HepG2 (cell line): Measurements from ENCODE around the gene ZNF17. TPM values are rescaled to one million over a fixed set of nuclear protein-coding genes. Genes with fewer than 3 reads are reported as not detected.

Experiments used
- ARNTL ChIP-seq: sonication (generic); formaldehyde crosslinking; IDR thresholded peaks from 2 replicates; pipeline ENCODE4 v1.4.0; 2020; ENCODE audit warnings: mild to moderate bottlenecking, missing genetic modification reagents
- ATF4 ChIP-seq, 2 experiments: fragments of 450-650 bp in 1 of 2; sonication (generic) in 1 of 2; formaldehyde crosslinking; IDR thresholded peaks; 2 replicates each; pipeline versions ENCODE4 v1.5.0 to v1.8.0; 2020 to 2022; ENCODE audit warnings: mild to moderate bottlenecking in 1 of 2, missing genetic modification reagents in 1 of 2
- CBFB ChIP-seq: sonication (generic); formaldehyde crosslinking; IDR thresholded peaks from 2 replicates; pipeline ENCODE4 v1.4.0; 2020; ENCODE audit warnings: missing genetic modification reagents
- DMAP1 ChIP-seq: IDR thresholded peaks from 2 replicates; pipeline ENCODE4 v1.6.1; 2016
- MXI1 ChIP-seq: IDR thresholded peaks from 3 replicates; pipeline ENCODE4 v1.6.1; 2012; ENCODE audit warnings: low read depth, low read length, inconsistent platforms, borderline replicate concordance
- PATZ1 ChIP-seq: sonication (generic); formaldehyde crosslinking; IDR thresholded peaks from 2 replicates; pipeline ENCODE4 v1.4.0; 2020; ENCODE audit warnings: missing genetic modification reagents
- PHF21A ChIP-seq: sonication (generic); formaldehyde crosslinking; IDR thresholded peaks from 2 replicates; pipeline ENCODE4 v1.5.0; 2020; ENCODE audit warnings: mild to moderate bottlenecking, missing genetic modification reagents
- REST ChIP-seq, 2 experiments: IDR thresholded peaks; 2 replicates each; pipeline ENCODE4 v1.6.1; 2011 to 2012; ENCODE audit warnings: low read length in 2 of 2, borderline replicate concordance in 1 of 2, low read depth in 1 of 2, mild to moderate bottlenecking in 1 of 2, moderate library complexity in 1 of 2
- TARDBP ChIP-seq: sonication (generic); formaldehyde crosslinking; IDR thresholded peaks from 2 replicates; pipeline ENCODE4 v1.8.0; 2022; ENCODE audit warnings: mild to moderate bottlenecking, missing genetic modification reagents
- ZBTB39 ChIP-seq: sonication (generic); formaldehyde crosslinking; IDR thresholded peaks from 2 replicates; pipeline ENCODE4 v1.5.0; 2020; ENCODE audit warnings: missing genetic modification reagents
- ZNF432 ChIP-seq: sonication (generic); formaldehyde crosslinking; IDR thresholded peaks from 2 replicates; pipeline ENCODE4 v1.5.0; 2020; ENCODE audit warnings: missing genetic modification reagents, mild to moderate bottlenecking, borderline replicate concordance
- ZNF460 ChIP-seq: sonication (generic); formaldehyde crosslinking; IDR thresholded peaks from 2 replicates; pipeline ENCODE4 v1.5.1; 2020; ENCODE audit warnings: missing genetic modification reagents, mild to moderate bottlenecking, borderline replicate concordance
- ZNF687 ChIP-seq: sonication (generic); formaldehyde crosslinking; IDR thresholded peaks from 2 replicates; pipeline ENCODE4 v1.5.1; 2020; ENCODE audit warnings: mild to moderate bottlenecking, missing genetic modification reagents, moderate library complexity
- polyA plus RNA-seq, 8 experiments: library from polyadenylated mRNA; depleted of rRNA in 3 of 8; stranded (reverse) in 7 of 8; unstranded in 1 of 8; fragments of >200 nt; fragmentation: Illumina TruSeq in 4 of 8; extraction: Trizol in 4 of 8; gene quantifications; 2 replicates each; pipeline versions ENCODE4 v1.2.1 to v1.2.3, GENCODE V29; 2011 to 2016; ENCODE audit warnings: low read depth in 4 of 8, missing spikeins in 1 of 8, mixed read lengths in 1 of 8; ENCODE audit not compliant: insufficient read depth in 1 of 8
- total RNA-seq, 5 experiments: library from RNA; depleted of rRNA; stranded (reverse); fragments of >200 nt; fragmentation: Illumina TruSeq; extraction: Trizol; gene quantifications; 2 replicates each; pipeline ENCODE4 v1.2.3, GENCODE V29; 2016; ENCODE audit warnings: low read depth in 1 of 5

Gene ZNF17
- total and polyA plus RNA-seq, 2 of the 13 experiments (the other 11 are each of a cell fraction or from before 2014, with no cell fraction given): 3.7 to 10.1 TPM

GRCh38 chr19:57362997-57363687 lies 47.8 kb upstream of the ZNF17 start, which contains the start of the genes TRAPPC2B and ZNF547 (continued):
- TF ChIP-seq ARNTL (CRISPR knock-in tag) (peak; percentile 37; the same call in 1 of the 2 replicates), CBFB (CRISPR knock-in tag) (no peak; the same call in 1 of the 2 replicates), ATF4 (CRISPR knock-in tag; IDR thresholded peaks at IDR 0.05) (peak in 1 of 2 experiments; percentile 78; a peak in 2 of 4 replicates), DMAP1 (CRISPR knock-in tag) (peak; percentile 44; the same call in 1 of the 2 replicates), ZNF460 (CRISPR knock-in tag) (no peak), ZNF687 (CRISPR knock-in tag) (peak; percentile 82), PHF21A (CRISPR knock-in tag) (0 out of 2 replicates have a peak, but pooled peaks have one; percentile 49), ZNF432 (no peak), ZBTB39 (no peak), MXI1 (peak; percentile 79; the same call in 1 of the 3 replicates), PATZ1 (peak; percentile 20; the same call in 1 of the 2 replicates), REST (IDR thresholded peaks at IDR 0.05; ENCODE audit: borderline replicate concordance in 1 of 2, low read depth in 1 of 2, low read length in 2 of 2) (no peak), TARDBP (peak; percentile 60)
